H9 (cell line): Measurements from ENCODE around the gene UBL4A. TPM values are rescaled to one million over a fixed set of nuclear protein-coding genes. Genes with fewer than 3 reads are reported as not detected.

Experiments
- DNase-seq: peaks from one replicate; pipeline ENCODE4 v3.0.0-alpha.2; 2017
- H2AFZ ChIP-seq: one replicate; pipeline ENCODE4 v1.6.1; 2013; ENCODE audit warnings: mild to moderate bottlenecking, low read length, control low read depth, moderate library complexity
- H2AK5ac ChIP-seq: 2 replicates; pipeline ENCODE4 v1.6.1; 2013; ENCODE audit warnings: low read length, control low read depth, mixed read lengths; ENCODE audit not compliant: insufficient read length
- H2BK120ac ChIP-seq: one replicate; pipeline ENCODE4 v1.6.1; 2013; ENCODE audit warnings: low read depth, mild to moderate bottlenecking, low read length, control low read depth, inconsistent platforms; ENCODE audit not compliant: poor library complexity, severe bottlenecking
- H2BK12ac ChIP-seq: 2 replicates; pipeline ENCODE4 v1.6.1; 2013; ENCODE audit warnings: low read length, control low read depth, mixed read lengths, low read depth; ENCODE audit not compliant: insufficient read length
- H2BK15ac ChIP-seq: 2 replicates; pipeline ENCODE4 v1.6.1; 2013; ENCODE audit warnings: low read depth, low read length, control low read depth
- H2BK20ac ChIP-seq: one replicate; pipeline ENCODE4 v1.6.1; 2013; ENCODE audit warnings: low read depth, mild to moderate bottlenecking, low read length, control low read depth, inconsistent platforms; ENCODE audit not compliant: poor library complexity, severe bottlenecking
- H2BK5ac ChIP-seq: 2 replicates; pipeline ENCODE4 v1.6.1; 2013; ENCODE audit warnings: low read length, control low read depth, mixed read lengths; ENCODE audit not compliant: insufficient read length
- H3K14ac ChIP-seq: 2 replicates; pipeline ENCODE4 v1.6.1; 2013; ENCODE audit warnings: low read length, control low read depth; ENCODE audit not compliant: insufficient read depth
- H3K18ac ChIP-seq: 2 replicates; pipeline ENCODE4 v1.6.1; 2013; ENCODE audit warnings: low read depth, mild to moderate bottlenecking, mixed read lengths, low read length, control low read depth; ENCODE audit not compliant: insufficient read length
- H3K23ac ChIP-seq: 2 replicates; pipeline ENCODE4 v1.6.1; 2013; ENCODE audit warnings: low read length, control low read depth, mixed read lengths, low read depth; ENCODE audit not compliant: insufficient read length
- H3K23me2 ChIP-seq: 2 replicates; pipeline ENCODE4 v1.6.1; 2013; ENCODE audit warnings: low read depth, mild to moderate bottlenecking, mixed read lengths, low read length, control low read depth; ENCODE audit not compliant: insufficient read length, poor library complexity, severe bottlenecking
- H3K27ac ChIP-seq: 2 replicates; pipeline ENCODE4 v1.5.1; 2013; ENCODE audit warnings: low read length, control low read depth, mixed read lengths, low read depth; ENCODE audit not compliant: insufficient read length
- H3K27me3 ChIP-seq: 2 replicates; pipeline ENCODE4 v1.6.1; 2013; ENCODE audit warnings: low read length, control low read depth, inconsistent platforms; ENCODE audit not compliant: insufficient read depth
- H3K4ac ChIP-seq: 2 replicates; pipeline ENCODE4 v1.6.1; 2013; ENCODE audit warnings: low read depth, mild to moderate bottlenecking, control low read depth, inconsistent platforms, low read length, moderate library complexity
- H3K4me1 ChIP-seq: 2 replicates; pipeline ENCODE4 v1.6.1; 2013; ENCODE audit warnings: low read length, control low read depth, inconsistent platforms; ENCODE audit not compliant: insufficient read depth
- H3K4me2 ChIP-seq: 2 replicates; pipeline ENCODE4 v1.6.1; 2013; ENCODE audit warnings: low read length, control low read depth, mixed read lengths; ENCODE audit not compliant: insufficient read length, insufficient read depth
- H3K56ac ChIP-seq: 2 replicates; pipeline ENCODE4 v1.6.1; 2013; ENCODE audit warnings: low read depth, mild to moderate bottlenecking, mixed read lengths, low read length, control low read depth; ENCODE audit not compliant: insufficient read length
- H3K79me1 ChIP-seq: 2 replicates; pipeline ENCODE4 v1.6.1; 2013; ENCODE audit warnings: low read depth, mild to moderate bottlenecking, moderate library complexity, low read length, control low read depth, inconsistent platforms; ENCODE audit not compliant: insufficient read depth, poor library complexity, severe bottlenecking
- H3K79me2 ChIP-seq: 2 replicates; pipeline ENCODE4 v1.6.1; 2013; ENCODE audit warnings: low read length, control low read depth, inconsistent platforms; ENCODE audit not compliant: insufficient read depth
- H3K9ac ChIP-seq: 2 replicates; pipeline ENCODE4 v1.6.1; 2013; ENCODE audit warnings: low read length, control low read depth, mixed read lengths; ENCODE audit not compliant: insufficient read length; ENCODE audit errors: extremely low read depth
- H3K9me3 ChIP-seq: one replicate; pipeline ENCODE4 v1.6.1; 2013; ENCODE audit warnings: low read depth, low read length, inconsistent platforms; ENCODE audit not compliant: control insufficient read depth
- H3T11ph ChIP-seq: one replicate; pipeline ENCODE4 v1.6.1; 2013; ENCODE audit warnings: mild to moderate bottlenecking, low read length, control low read depth, inconsistent platforms
- H4K20me1 ChIP-seq: one replicate; pipeline ENCODE4 v1.6.1; 2013; ENCODE audit not compliant: control insufficient read depth, insufficient read length, insufficient read depth
- H4K5ac ChIP-seq: 2 replicates; pipeline ENCODE4 v1.6.1; 2013; ENCODE audit warnings: low read depth, mild to moderate bottlenecking, mixed read lengths, low read length, control low read depth; ENCODE audit not compliant: insufficient read length
- H4K8ac ChIP-seq: replicated peaks from 2 replicates; pipeline ENCODE4 v1.6.1; 2013; ENCODE audit warnings: low read length, control low read depth, mixed read lengths, low read depth; ENCODE audit not compliant: insufficient read length
- H4K91ac ChIP-seq: 2 replicates; pipeline ENCODE4 v1.6.1; 2013; ENCODE audit warnings: low read depth, mild to moderate bottlenecking, moderate library complexity, mixed read lengths, low read length, control low read depth; ENCODE audit not compliant: insufficient read length
- H3K27ac Mint-ChIP-seq, 3 experiments: 2 replicates in 2 of 3; 3 replicates in 1 of 3; pipeline ENCODE4 v1.8.0; 2020 to 2021; ENCODE audit warnings: mixed read lengths in 3 of 3, mild to moderate bottlenecking in 1 of 3, moderate library complexity in 1 of 3
- H3K27me3 Mint-ChIP-seq: 2 replicates; pipeline ENCODE4 v1.8.0; 2021; ENCODE audit warnings: low read depth, mild to moderate bottlenecking, moderate library complexity, mixed read lengths
- H3K36me3 Mint-ChIP-seq, 3 experiments: 2 replicates in 2 of 3; 3 replicates in 1 of 3; pipeline ENCODE4 v1.8.0; 2020 to 2021; ENCODE audit warnings: low read depth in 3 of 3, mixed read lengths in 3 of 3; ENCODE audit not compliant: insufficient read depth in 1 of 3
- H3K4me1 Mint-ChIP-seq, 2 experiments: 2 replicates each; pipeline ENCODE4 v1.8.0; 2020; ENCODE audit warnings: mixed read lengths in 2 of 2
- H3K4me3 Mint-ChIP-seq, 2 experiments: 2 replicates in 1 of 2; 3 replicates in 1 of 2; pipeline ENCODE4 v1.8.0; 2020 to 2021; ENCODE audit warnings: mild to moderate bottlenecking in 2 of 2, mixed read lengths in 2 of 2, moderate library complexity in 1 of 2
- H3K9me3 Mint-ChIP-seq, 2 experiments: 2 replicates in 1 of 2; 3 replicates in 1 of 2; pipeline ENCODE4 v1.8.0; 2020; ENCODE audit warnings: mild to moderate bottlenecking in 2 of 2, mixed read lengths in 2 of 2, moderate library complexity in 1 of 2
- CTCF ChIP-seq: fragments of 200-600 bp; sonication (generic); conservative IDR thresholded peaks from 3 replicates; pipeline ENCODE4 v1.8.0; 2021; ENCODE audit warnings: antibody characterized with exemption, mild to moderate bottlenecking
- WGBS: extraction: QIAGEN DNeasy Blood & Tissue Kit; methylation state at CpG from one replicate; pipeline ENCODE4 v1.1.7; 2013; ENCODE audit warnings: missing lambda C conversion rate, low lambda C conversion rate, mixed read lengths; ENCODE audit not compliant: insufficient read length; ENCODE audit errors: extremely low coverage; 5-methylcytosine and 5-hydroxymethylcytosine counted together
- total RNA-seq: library from RNA; stranded (reverse); gene quantifications from 2 replicates; pipeline ENCODE4 v1.2.1, GENCODE V29; 2021

The UBL4A gene
- total RNA-seq, 1 experiment from 2014 or later: 30.9 TPM

- H3K4me1 Mint-ChIP-seq: no peaks in the 10 kb centered on the region
- H3K56ac ChIP-seq: no peak overlapping the region
- H3K23ac ChIP-seq: no peak overlapping the region
- H3K79me2 ChIP-seq: no peaks in the 10 kb centered on the region
- no CpG with 5 or more reads among the region's 15 CpGs for WGBS
- no peak overlapping the region for H2BK20ac ChIP-seq
- no peak overlapping the region for H2BK120ac ChIP-seq
- H2BK12ac ChIP-seq: no peak overlapping the region
- no peak overlapping the region for H4K91ac ChIP-seq
- no peaks in the 10 kb centered on the region for H3K27me3 ChIP-seq
- no peak overlapping the region for H3K4me3 Mint-ChIP-seq
- H3K9ac ChIP-seq: no peak overlapping the region
- H3K9me3 ChIP-seq: peaks cover 29% of the 10 kb centered on the region
- H2AK5ac ChIP-seq: no peak overlapping the region
- H3K27me3 Mint-ChIP-seq: no peaks in the 10 kb centered on the region; the same call in 1 of the 2 replicates
- H4K20me1 ChIP-seq: no peaks in the 10 kb centered on the region
- H2BK15ac ChIP-seq: no peak overlapping the region
- H2BK5ac ChIP-seq: no peak overlapping the region
- H2AFZ ChIP-seq: no peak overlapping the region
- TF ChIP-seq CTCF: no peak
- H3K79me1 ChIP-seq: no peaks in the 10 kb centered on the region
- no peak overlapping the region for H3K27ac Mint-ChIP-seq
- no peak overlapping the region for H4K5ac ChIP-seq
- H3T11ph ChIP-seq: no peak overlapping the region
- H3K23me2 ChIP-seq: no peaks in the 10 kb centered on the region
- no peaks in the 10 kb centered on the region for H3K4me1 ChIP-seq
- H3K9me3 Mint-ChIP-seq: peaks cover 50 to 82% of the 10 kb centered on the region in 2 experiments
- no peak for DNase-seq
- peaks cover 18 to 53% (median 47%) of the 10 kb centered on the region in 3 experiments for H3K36me3 Mint-ChIP-seq
- no peak overlapping the region for H3K18ac ChIP-seq
- no peak overlapping the region for H3K14ac ChIP-seq
- no peak overlapping the region for H4K8ac ChIP-seq
- H3K4me2 ChIP-seq: no peak overlapping the region
- H3K4ac ChIP-seq: no peak overlapping the region
- H3K27ac ChIP-seq: no peak overlapping the region
Observed at GRCh38 chrX:154466907-154467306, 19.5 kb downstream of the UBL4A start.
